CD4-positive, alpha-beta T cell (primary cell): Measurements from ENCODE around the gene CHST12. TPM values are rescaled to one million over a fixed set of nuclear protein-coding genes. Genes with fewer than 3 reads are reported as not detected.

Experiments used
- ATAC-seq: fragments of 200-7000 bp; cut with Tn5 transposase; one replicate; pipeline ENCODE4 v1.10.0; 2022; ENCODE audit warnings: mild to moderate bottlenecking; ENCODE audit not compliant: poor library complexity
- CTCF ChIA-PET: fragments of 350-600 bp; sonication (Branson Sonifier 250); formaldehyde crosslinking; loops from one replicate; lab custom pipeline; 2021; ENCODE audit warnings: antibody characterized with exemption, inconsistent platforms; lab: Charles Lee
- POLR2A ChIA-PET: fragments of 350-600 bp; sonication (Branson Sonifier 250); formaldehyde crosslinking; loops from one replicate; lab custom pipeline; 2021; ENCODE audit warnings: antibody characterized with exemption, inconsistent platforms; lab: Charles Lee
- DNase-seq, 14 experiments: peaks; one replicate each; pipeline ENCODE4 v3.0.0-alpha.2; 2013 to 2020; ENCODE audit warnings: mixed read lengths in 2 of 14
- H3K27ac ChIP-seq, 2 donors: one replicate each; pipeline versions ENCODE4 v1.5.1 to v1.7.0; 2013; ENCODE audit warnings: low read length in 2 of 2, low read depth in 1 of 2, mild to moderate bottlenecking in 1 of 2
- H3K27me3 ChIP-seq, 2 experiments: 1 replicate in 1 of 2; 2 replicates in 1 of 2; pipeline versions ENCODE4 v1.6.1 to v1.7.0; 2013; ENCODE audit warnings: low read length in 2 of 2, control low read depth in 1 of 2, mild to moderate bottlenecking in 1 of 2, moderate library complexity in 1 of 2; ENCODE audit not compliant: insufficient read depth in 2 of 2, control insufficient read depth in 1 of 2
- H3K36me3 ChIP-seq: one replicate; pipeline ENCODE4 v1.6.1; 2013; ENCODE audit warnings: low read length, control low read depth; ENCODE audit not compliant: insufficient read depth
- H3K4me1 ChIP-seq: one replicate; pipeline ENCODE4 v1.6.1; 2013; ENCODE audit warnings: low read length, control low read depth; ENCODE audit not compliant: insufficient read depth
- H3K4me3 ChIP-seq: one replicate; pipeline ENCODE4 v1.5.1; 2013; ENCODE audit warnings: mild to moderate bottlenecking, low read length, moderate library complexity
- H3K9me3 ChIP-seq, 2 experiments: 1 replicate in 1 of 2; 2 replicates in 1 of 2; pipeline versions ENCODE4 v1.6.1 to v1.7.0; 2013; ENCODE audit warnings: low read length in 2 of 2, mild to moderate bottlenecking in 2 of 2, control low read depth in 1 of 2, moderate library complexity in 1 of 2; ENCODE audit not compliant: control insufficient read depth in 1 of 2, insufficient read depth in 1 of 2
- H3K27ac Mint-ChIP-seq: one replicate; pipeline ENCODE4 v1.8.0; 2020; ENCODE audit warnings: mixed read lengths
- H3K27me3 Mint-ChIP-seq: one replicate; pipeline ENCODE4 v1.8.0; 2021; ENCODE audit warnings: mixed read lengths
- H3K36me3 Mint-ChIP-seq: one replicate; pipeline ENCODE4 v1.8.0; 2021; ENCODE audit warnings: low read depth, mixed read lengths
- H3K4me1 Mint-ChIP-seq: one replicate; pipeline ENCODE4 v1.8.0; 2021; ENCODE audit warnings: low read depth, mixed read lengths
- H3K4me3 Mint-ChIP-seq: one replicate; pipeline ENCODE4 v1.8.0; 2020; ENCODE audit warnings: mild to moderate bottlenecking, mixed read lengths
- H3K9me3 Mint-ChIP-seq: one replicate; pipeline ENCODE4 v1.8.0; 2020; ENCODE audit warnings: mixed read lengths
- CTCF ChIP-seq: fragments of 200-600 bp; IDR thresholded peaks from one replicate; pipeline ENCODE4 v1.8.0; 2022; ENCODE audit warnings: antibody characterized with exemption, mild to moderate bottlenecking
- intact Hi-C, 2 experiments: fragments of 100-400 bp; cut with DNase I in 1 of 2; cut with micrococcal nuclease in 1 of 2; formaldehyde crosslinking; loops; one replicate each; pipeline versions ENCODE4 v1.15.1 to v1.9.0; 2023 to 2025; cut with DNase I, micrococcal nuclease
- total RNA-seq, 174 experiments: library from RNA in 2 of 174; stranded (reverse) in 2 of 174; gene quantifications; one replicate each; pipeline ENCODE4 v1.2.3 and lab custom pipeline; 2021 to 2026

Gene CHST12
- total RNA-seq, 2 experiments from 2014 or later: 6.6 to 8.6 TPM

- H3K9me3 Mint-ChIP-seq: no peaks in the 10 kb centered on the region
- H3K27ac Mint-ChIP-seq: no peak overlapping the region
- H3K4me3 Mint-ChIP-seq: no peak overlapping the region
- Histone ChIP-seq H3K27ac (no peak overlapping the region), H3K4me1 (no peaks in the 10 kb centered on the region), H3K4me3 (no peak overlapping the region), H3K27me3 (no peaks in the 10 kb centered on the region), H3K36me3 (peaks cover 2% of the 10 kb centered on the region), H3K9me3 (no peaks in the 10 kb centered on the region)
- ATAC-seq (no peak), DNase-seq (no peak)
- no peak for TF ChIP-seq CTCF
- H3K27me3 Mint-ChIP-seq: no peaks in the 10 kb centered on the region
- ChIA-PET POLR2A (no interaction called here), CTCF (no interaction called here)
- intact Hi-C loops: no loop called here
- peaks cover 11% of the 10 kb centered on the region for H3K36me3 Mint-ChIP-seq
- no peaks in the 10 kb centered on the region for H3K4me1 Mint-ChIP-seq
Observed at GRCh38 chr7:2443491-2443890, 40.1 kb downstream of the CHST12 start.

- Histone ChIP-seq H3K27ac (no peak overlapping the region), H3K4me3 (no peak overlapping the region), H3K27me3 (no peaks in the 10 kb centered on the region), H3K4me1 (no peaks in the 10 kb centered on the region), H3K36me3 (peaks cover 2% of the 10 kb centered on the region), H3K9me3 (no peaks in the 10 kb centered on the region)
- no peak overlapping the region for H3K27ac Mint-ChIP-seq
- no peak overlapping the region for H3K4me3 Mint-ChIP-seq
- no peak for ATAC-seq
- H3K27me3 Mint-ChIP-seq: no peaks in the 10 kb centered on the region
- peaks cover 11% of the 10 kb centered on the region for H3K36me3 Mint-ChIP-seq
- H3K4me1 Mint-ChIP-seq: no peaks in the 10 kb centered on the region
- CTCF ChIA-PET: no interaction called here
- POLR2A ChIA-PET: no interaction called here
- TF ChIP-seq CTCF: no peak
- DNase-seq: no peak
- intact Hi-C loops: no loop called here
- no peaks in the 10 kb centered on the region for H3K9me3 Mint-ChIP-seq
Observed at GRCh38 chr7:2444476-2444875, 41.1 kb downstream of the CHST12 start.

- H3K27ac ChIP-seq: no peak overlapping the region
- H3K36me3 Mint-ChIP-seq: peaks cover 9% of the 10 kb centered on the region
- POLR2A ChIA-PET: no interaction called here
- no peaks in the 10 kb centered on the region for H3K27me3 Mint-ChIP-seq
- no peaks in the 10 kb centered on the region for H3K4me1 Mint-ChIP-seq
- no peak for TF ChIP-seq CTCF
- CTCF ChIA-PET: no interaction called here
- no peak overlapping the region for H3K4me3 Mint-ChIP-seq
- H3K9me3 Mint-ChIP-seq: no peaks in the 10 kb centered on the region
- H3K36me3 ChIP-seq: peaks cover 2% of the 10 kb centered on the region
- intact Hi-C loops: no loop called here
- DNase-seq: no peak
- H3K27me3 ChIP-seq: no peaks in the 10 kb centered on the region
- no peak overlapping the region for H3K27ac Mint-ChIP-seq
- no peaks in the 10 kb centered on the region for H3K9me3 ChIP-seq
- no peak for ATAC-seq
- H3K4me1 ChIP-seq: no peaks in the 10 kb centered on the region
- H3K4me3 ChIP-seq: no peak overlapping the region
Observed at GRCh38 chr7:2445047-2445446, 41.6 kb downstream of the CHST12 start.
